A549 (cell line): ENCODE results near the gene FRMD4A.

Experiments used
- CEBPB ChIP-seq, 2 experiments: fragments of >200 bp in 1 of 2; sonication (Bioruptor Twin) in 1 of 2; formaldehyde crosslinking in 1 of 2; IDR thresholded peaks; 2 replicates each; pipeline ENCODE4 v1.6.1; 2012 to 2016
- NPAS2 ChIP-seq: fragments of 250-450 bp; sonication (Bioruptor Pico); IDR thresholded peaks from 2 replicates; pipeline ENCODE4 v1.8.0; 2022; ENCODE audit warnings: mild to moderate bottlenecking, moderate library complexity, borderline replicate concordance
- NR3C1 ChIP-seq: fragments of >200 bp; sonication (Bioruptor Twin); formaldehyde crosslinking; IDR thresholded peaks from 3 replicates; pipeline ENCODE4 v1.6.1; 2017
- POLR2A ChIP-seq: IDR thresholded peaks from 2 replicates; pipeline ENCODE4 v1.6.1; 2012; ENCODE audit warnings: mild to moderate bottlenecking, low read length
- TF ChIP-seq, protein P1 (sequence below): fragments of >200 bp; sonication (Bioruptor Twin); formaldehyde crosslinking; IDR thresholded peaks from 3 replicates; pipeline ENCODE4 v1.5.1; 2016

DNA sequence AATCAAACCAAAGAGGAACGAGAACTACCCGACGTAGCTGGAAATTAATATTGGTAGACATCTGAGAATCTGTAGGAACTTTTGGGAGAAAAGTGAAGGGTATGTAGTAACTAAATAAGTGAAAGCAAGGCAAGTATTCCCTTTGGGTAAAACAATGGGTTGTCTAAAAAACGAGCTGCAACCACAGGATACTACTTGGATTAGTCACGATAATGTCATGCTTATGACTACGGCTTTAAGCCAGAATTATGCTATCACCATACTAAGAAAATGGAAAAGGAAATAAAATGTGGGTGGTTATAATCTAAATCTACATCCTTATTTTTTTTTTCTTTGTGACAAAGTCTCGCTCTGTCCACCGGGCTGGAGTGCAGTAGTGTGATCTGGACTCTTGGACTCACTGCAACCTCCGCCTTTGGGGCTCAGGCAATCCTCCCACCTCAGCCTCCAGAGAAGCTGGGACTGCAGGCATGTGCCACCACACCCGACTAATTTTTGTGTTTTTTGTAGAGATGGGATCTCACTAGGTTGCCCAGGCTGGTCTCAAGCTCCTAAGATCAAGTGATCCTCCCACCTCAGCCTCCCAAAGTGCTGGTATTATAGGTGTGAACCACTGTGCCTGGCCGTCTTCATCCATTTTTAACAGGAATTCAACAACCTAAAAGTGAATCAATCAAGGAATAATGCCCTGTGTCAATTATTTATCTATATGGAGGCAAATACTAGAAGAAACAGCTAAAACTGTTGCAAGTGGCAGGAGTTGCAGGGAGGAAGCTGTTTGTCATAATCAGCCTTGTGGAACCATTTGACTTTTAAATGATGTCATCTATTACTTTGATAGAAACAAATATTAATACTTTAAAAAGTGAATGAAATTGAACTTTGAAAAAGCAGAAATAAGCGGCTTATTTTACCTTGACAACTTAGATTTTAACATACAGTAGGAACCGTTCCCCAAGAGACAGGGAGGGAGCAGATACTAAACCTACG, 554.6 kb downstream of the FRMD4A start:
- no peak for TF ChIP-seq CEBPB (IDR thresholded peaks at IDR 0.05)
- TF ChIP-seq, protein P1, sequence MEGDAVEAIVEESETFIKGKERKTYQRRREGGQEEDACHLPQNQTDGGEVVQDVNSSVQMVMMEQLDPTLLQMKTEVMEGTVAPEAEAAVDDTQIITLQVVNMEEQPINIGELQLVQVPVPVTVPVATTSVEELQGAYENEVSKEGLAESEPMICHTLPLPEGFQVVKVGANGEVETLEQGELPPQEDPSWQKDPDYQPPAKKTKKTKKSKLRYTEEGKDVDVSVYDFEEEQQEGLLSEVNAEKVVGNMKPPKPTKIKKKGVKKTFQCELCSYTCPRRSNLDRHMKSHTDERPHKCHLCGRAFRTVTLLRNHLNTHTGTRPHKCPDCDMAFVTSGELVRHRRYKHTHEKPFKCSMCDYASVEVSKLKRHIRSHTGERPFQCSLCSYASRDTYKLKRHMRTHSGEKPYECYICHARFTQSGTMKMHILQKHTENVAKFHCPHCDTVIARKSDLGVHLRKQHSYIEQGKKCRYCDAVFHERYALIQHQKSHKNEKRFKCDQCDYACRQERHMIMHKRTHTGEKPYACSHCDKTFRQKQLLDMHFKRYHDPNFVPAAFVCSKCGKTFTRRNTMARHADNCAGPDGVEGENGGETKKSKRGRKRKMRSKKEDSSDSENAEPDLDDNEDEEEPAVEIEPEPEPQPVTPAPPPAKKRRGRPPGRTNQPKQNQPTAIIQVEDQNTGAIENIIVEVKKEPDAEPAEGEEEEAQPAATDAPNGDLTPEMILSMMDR: no peak
- TF ChIP-seq POLR2A: no peak
- no peak for TF ChIP-seq NPAS2 (CRISPR knock-in tag)
- no peak for TF ChIP-seq NR3C1
